HG03469 (cell line): Measurements from ENCODE around the gene UBASH3B.

Experiments used
- ATAC-seq: cut with Tn5 transposase; IDR thresholded peaks from one replicate; pipeline ENCODE4 v1.9.1; 2021; ENCODE audit warnings: mild to moderate bottlenecking, moderate library complexity, moderate number of reproducible peaks; ENCODE audit not compliant: unreplicated experiment

Gene UBASH3B

GRCh38 chr11:122646549-122647340 lies 8.8 kb upstream of the UBASH3B start:
- ATAC-seq: no peak

GRCh38 chr11:122647736-122648275 lies 7.7 kb upstream of the UBASH3B start:
- ATAC-seq: no peak

GRCh38 chr11:122649116-122649515 lies 6.4 kb upstream of the UBASH3B start:
- no peak for ATAC-seq

- ATAC-seq: no peak
These were observed 4.9 kb upstream of the UBASH3B start for GRCh38 chr11:122650619-122651018.

- ATAC-seq: no peak
These were observed 3.0 kb upstream of the UBASH3B start for GRCh38 chr11:122652495-122652894.

GRCh38 chr11:122653916-122654585 lies 1.5 kb upstream of the UBASH3B start:
- ATAC-seq: no peak

- peak; percentile 33 for ATAC-seq
These were observed 630 bp downstream of the UBASH3B start for GRCh38 chr11:122656073-122656630.

- no peak for ATAC-seq
These were observed 1.1 kb downstream of the UBASH3B start for GRCh38 chr11:122656631-122657101.

- no peak for ATAC-seq
These were observed 4.4 kb downstream of the UBASH3B start for GRCh38 chr11:122659676-122660554.

- no peak for ATAC-seq
These were observed 5.8 kb downstream of the UBASH3B start for GRCh38 chr11:122661182-122661945.

GRCh38 chr11:122663056-122663740 lies 7.7 kb downstream of the UBASH3B start:
- no peak for ATAC-seq

- no peak for ATAC-seq
These were observed 8.2 kb downstream of the UBASH3B start for GRCh38 chr11:122663764-122664163.

GRCh38 chr11:122664188-122664587 lies 8.7 kb downstream of the UBASH3B start:
- ATAC-seq: no peak

GRCh38 chr11:122665861-122666260 lies 10.3 kb downstream of the UBASH3B start:
- ATAC-seq: no peak

- ATAC-seq: no peak
These were observed 11.2 kb downstream of the UBASH3B start for GRCh38 chr11:122666743-122667142.

- no peak for ATAC-seq
These were observed 13.1 kb downstream of the UBASH3B start for GRCh38 chr11:122668562-122669090.

GRCh38 chr11:122670131-122670530 lies 14.6 kb downstream of the UBASH3B start:
- no peak for ATAC-seq

GRCh38 chr11:122671400-122671891 lies 15.9 kb downstream of the UBASH3B start:
- ATAC-seq: no peak

GRCh38 chr11:122672892-122673291 lies 17.4 kb downstream of the UBASH3B start:
- ATAC-seq: no peak
